Effector memory CD8-positive, alpha-beta T cell (primary cell): Measurements from ENCODE around the gene COX18.

ENCODE experiments used
- ATAC-seq: fragments of 150-1000 bp; cut with Tn5 transposase; replicated peaks from 2 replicates; pipeline ENCODE4 v1.10.0; 2021; ENCODE audit warnings: mild to moderate bottlenecking, moderate library complexity
- DNase-seq, 3 experiments: peaks; one replicate each; pipeline ENCODE4 v3.0.0; 2021
- H3K27ac Mint-ChIP-seq, 2 donors: one replicate each; pipeline ENCODE4 v1.8.0; 2022; ENCODE audit warnings: mild to moderate bottlenecking in 2 of 2, mixed read lengths in 2 of 2, moderate library complexity in 2 of 2
- H3K27me3 Mint-ChIP-seq, 2 donors: one replicate each; pipeline ENCODE4 v1.8.0; 2022; ENCODE audit warnings: mixed read lengths in 2 of 2
- H3K36me3 Mint-ChIP-seq: one replicate; pipeline ENCODE4 v1.8.0; 2022; ENCODE audit warnings: mild to moderate bottlenecking, moderate library complexity, mixed read lengths; ENCODE audit not compliant: insufficient read depth
- H3K4me1 Mint-ChIP-seq, 2 donors: one replicate each; pipeline ENCODE4 v1.8.0; 2022; ENCODE audit warnings: low read depth in 2 of 2, mixed read lengths in 2 of 2
- H3K4me3 Mint-ChIP-seq, 2 donors: one replicate each; pipeline ENCODE4 v1.8.0; 2022; ENCODE audit warnings: mild to moderate bottlenecking in 2 of 2, mixed read lengths in 2 of 2, moderate library complexity in 2 of 2
- H3K9me3 Mint-ChIP-seq, 2 donors: one replicate each; pipeline ENCODE4 v1.8.0; 2022; ENCODE audit warnings: mixed read lengths in 2 of 2

The COX18 gene

GRCh38 chr4:73028621-73029020 is 40.9 kb downstream of the COX18 start:
- Mint-ChIP-seq H3K9me3 (no peaks in the 10 kb centered on the region), H3K4me3 (no peak overlapping the region), H3K27ac (no peak overlapping the region), H3K27me3 (peaks cover 0 to 6% of the 10 kb centered on the region in 2 donors), H3K4me1 (no peaks in the 10 kb centered on the region), H3K36me3 (no peaks in the 10 kb centered on the region)
- ATAC-seq (no peak), DNase-seq (no peak)

- DNase-seq, result no peak
- no peaks in the 10 kb centered on the region for H3K4me1 Mint-ChIP-seq
- no peaks in the 10 kb centered on the region for H3K9me3 Mint-ChIP-seq
- ATAC-seq, result no peak
- no peak overlapping the region for H3K4me3 Mint-ChIP-seq
- H3K27me3 Mint-ChIP-seq, result peaks cover 0 to 16% of the 10 kb centered on the region in 2 donors
- no peaks in the 10 kb centered on the region for H3K36me3 Mint-ChIP-seq
- H3K27ac Mint-ChIP-seq, result no peak overlapping the region
Measured at GRCh38 chr4:73021634-73022033, 47.9 kb downstream of the COX18 start.

GRCh38 chr4:73019462-73020047 is 50.0 kb downstream of the COX18 start:
- Mint-ChIP-seq H3K36me3 (no peaks in the 10 kb centered on the region), H3K4me3 (no peak overlapping the region), H3K27ac (no peak overlapping the region), H3K27me3 (peaks cover 0 to 19% of the 10 kb centered on the region in 2 donors), H3K4me1 (no peaks in the 10 kb centered on the region), H3K9me3 (no peaks in the 10 kb centered on the region)
- DNase-seq (no peak), ATAC-seq (no peak)

- DNase-seq (no peak), ATAC-seq (no peak)
- H3K27ac Mint-ChIP-seq, result no peak overlapping the region
- H3K4me3 Mint-ChIP-seq, result no peak overlapping the region
- H3K36me3 Mint-ChIP-seq, result no peaks in the 10 kb centered on the region
- no peaks in the 10 kb centered on the region for H3K9me3 Mint-ChIP-seq
- no peaks in the 10 kb centered on the region for H3K4me1 Mint-ChIP-seq
- H3K27me3 Mint-ChIP-seq, result peaks cover 0 to 16% of the 10 kb centered on the region in 2 donors
Measured at GRCh38 chr4:73018595-73018994, 50.9 kb downstream of the COX18 start.

- Mint-ChIP-seq H3K36me3 (no peaks in the 10 kb centered on the region), H3K4me1 (no peaks in the 10 kb centered on the region), H3K9me3 (peaks cover 0 to 3% of the 10 kb centered on the region in 2 donors), H3K4me3 (no peak overlapping the region), H3K27me3 (peaks cover 14 to 17% of the 10 kb centered on the region in 2 donors), H3K27ac (no peak overlapping the region)
- no peak for ATAC-seq
- DNase-seq, result no peak
Measured at GRCh38 chr4:73013310-73013709, 56.2 kb downstream of the COX18 start.

- H3K27me3 Mint-ChIP-seq, result peaks cover 14 to 16% of the 10 kb centered on the region in 2 donors
- no peak overlapping the region for H3K4me3 Mint-ChIP-seq
- DNase-seq, result no peak
- H3K27ac Mint-ChIP-seq, result no peak overlapping the region
- ATAC-seq, result no peak
- no peaks in the 10 kb centered on the region for H3K4me1 Mint-ChIP-seq
- H3K36me3 Mint-ChIP-seq, result no peaks in the 10 kb centered on the region
- H3K9me3 Mint-ChIP-seq, result peaks cover 0 to 3% of the 10 kb centered on the region in 2 donors
Measured at GRCh38 chr4:73012673-73013072, 56.8 kb downstream of the COX18 start.

- Mint-ChIP-seq H3K4me3 (no peak overlapping the region), H3K4me1 (no peaks in the 10 kb centered on the region), H3K36me3 (no peaks in the 10 kb centered on the region), H3K9me3 (peaks cover 0 to 3% of the 10 kb centered on the region in 2 donors), H3K27ac (no peak overlapping the region), H3K27me3 (peaks cover 14 to 16% of the 10 kb centered on the region in 2 donors)
- DNase-seq, result no peak
- no peak for ATAC-seq
Measured at GRCh38 chr4:73011629-73011985, 57.9 kb downstream of the COX18 start.

- Mint-ChIP-seq H3K4me3 (no peak overlapping the region), H3K27ac (no peak overlapping the region), H3K4me1 (no peaks in the 10 kb centered on the region), H3K27me3 (peaks cover 14 to 21% of the 10 kb centered on the region in 2 donors), H3K36me3 (no peaks in the 10 kb centered on the region), H3K9me3 (peaks cover 0 to 3% of the 10 kb centered on the region in 2 donors)
- no peak for DNase-seq
- ATAC-seq, result no peak
Measured at GRCh38 chr4:73010789-73011628, 58.5 kb downstream of the COX18 start.

- no peaks in the 10 kb centered on the region for H3K4me1 Mint-ChIP-seq
- H3K27ac Mint-ChIP-seq, result no peak overlapping the region
- DNase-seq (no peak), ATAC-seq (no peak)
- peaks cover 0 to 3% of the 10 kb centered on the region in 2 donors for H3K9me3 Mint-ChIP-seq
- H3K4me3 Mint-ChIP-seq, result no peak overlapping the region
- peaks cover 23 to 35% of the 10 kb centered on the region in 2 donors for H3K27me3 Mint-ChIP-seq
- H3K36me3 Mint-ChIP-seq, result no peaks in the 10 kb centered on the region
Measured at GRCh38 chr4:73007526-73008100, 61.9 kb downstream of the COX18 start.

GRCh38 chr4:73006286-73006990 is 63.1 kb downstream of the COX18 start:
- Mint-ChIP-seq H3K9me3 (peaks cover 0 to 3% of the 10 kb centered on the region in 2 donors), H3K4me3 (no peak overlapping the region), H3K36me3 (no peaks in the 10 kb centered on the region), H3K27me3 (peaks cover 23 to 37% of the 10 kb centered on the region in 2 donors), H3K4me1 (no peaks in the 10 kb centered on the region), H3K27ac (no peak overlapping the region)
- ATAC-seq, result no peak
- no peak for DNase-seq

- Mint-ChIP-seq H3K4me3 (no peak overlapping the region), H3K4me1 (no peaks in the 10 kb centered on the region), H3K27me3 (peaks cover 23 to 37% of the 10 kb centered on the region in 2 donors), H3K27ac (no peak overlapping the region), H3K9me3 (peaks cover 0 to 3% of the 10 kb centered on the region in 2 donors), H3K36me3 (no peaks in the 10 kb centered on the region)
- DNase-seq, result no peak
- ATAC-seq, result no peak
Measured at GRCh38 chr4:73005514-73005913, 64.0 kb downstream of the COX18 start.
